RWPE2 (cell line): ENCODE results near the gene C14orf132.

Experiments
- ATAC-seq: fragments of 200-7000 bp; cut with Tn5 transposase; 3 replicates; pipeline ENCODE4 v1.9.1; 2021; ENCODE audit warnings: low read depth
- DNase-seq: peaks from one replicate; pipeline ENCODE4 v3.0.0-alpha.2; 2020; ENCODE audit warnings: low spot score
- H3K27ac ChIP-seq: fragments of 450-650 bp; 2 replicates; pipeline ENCODE4 v1.5.1; 2017; ENCODE audit warnings: mild to moderate bottlenecking; ENCODE audit not compliant: poor library complexity, severe bottlenecking
- H3K27me3 ChIP-seq: fragments of 250-450 bp; sonication (Bioruptor Pico); 2 replicates; pipeline ENCODE4 v1.5.1; 2021; ENCODE audit warnings: mild to moderate bottlenecking, moderate library complexity; ENCODE audit not compliant: insufficient read depth, poor library complexity, severe bottlenecking
- H3K36me3 ChIP-seq: fragments of 250-450 bp; sonication (Bioruptor Pico); 2 replicates; pipeline ENCODE4 v1.5.1; 2020; ENCODE audit warnings: low read depth, mild to moderate bottlenecking, moderate library complexity
- H3K4me1 ChIP-seq: fragments of 250-450 bp; sonication (Bioruptor Pico); 2 replicates; pipeline ENCODE4 v1.5.1; 2021; ENCODE audit warnings: mild to moderate bottlenecking, moderate library complexity; ENCODE audit not compliant: insufficient read depth, poor library complexity, severe bottlenecking
- H3K4me3 ChIP-seq: fragments of 250-450 bp; sonication (Bioruptor Pico); 2 replicates; pipeline ENCODE4 v1.5.1; 2021; ENCODE audit warnings: mild to moderate bottlenecking, moderate library complexity; ENCODE audit not compliant: severe bottlenecking
- H3K9me3 ChIP-seq: fragments of 250-450 bp; sonication (Bioruptor Pico); 2 replicates; pipeline ENCODE4 v1.5.1; 2021; ENCODE audit warnings: mild to moderate bottlenecking, moderate library complexity; ENCODE audit not compliant: severe bottlenecking
- TF ChIP-seq, protein P1 (sequence below): fragments of 450-650 bp; IDR thresholded peaks from one replicate; pipeline ENCODE4 v1.5.1; 2017; ENCODE audit warnings: mild to moderate bottlenecking, moderate library complexity; ENCODE audit not compliant: poor library complexity, severe bottlenecking

Gene C14orf132

GRCh38 chr14:96114002-96114401, 74.8 kb downstream of the C14orf132 start:
- H3K27ac ChIP-seq: no peak overlapping the region
- TF ChIP-seq, protein P1, sequence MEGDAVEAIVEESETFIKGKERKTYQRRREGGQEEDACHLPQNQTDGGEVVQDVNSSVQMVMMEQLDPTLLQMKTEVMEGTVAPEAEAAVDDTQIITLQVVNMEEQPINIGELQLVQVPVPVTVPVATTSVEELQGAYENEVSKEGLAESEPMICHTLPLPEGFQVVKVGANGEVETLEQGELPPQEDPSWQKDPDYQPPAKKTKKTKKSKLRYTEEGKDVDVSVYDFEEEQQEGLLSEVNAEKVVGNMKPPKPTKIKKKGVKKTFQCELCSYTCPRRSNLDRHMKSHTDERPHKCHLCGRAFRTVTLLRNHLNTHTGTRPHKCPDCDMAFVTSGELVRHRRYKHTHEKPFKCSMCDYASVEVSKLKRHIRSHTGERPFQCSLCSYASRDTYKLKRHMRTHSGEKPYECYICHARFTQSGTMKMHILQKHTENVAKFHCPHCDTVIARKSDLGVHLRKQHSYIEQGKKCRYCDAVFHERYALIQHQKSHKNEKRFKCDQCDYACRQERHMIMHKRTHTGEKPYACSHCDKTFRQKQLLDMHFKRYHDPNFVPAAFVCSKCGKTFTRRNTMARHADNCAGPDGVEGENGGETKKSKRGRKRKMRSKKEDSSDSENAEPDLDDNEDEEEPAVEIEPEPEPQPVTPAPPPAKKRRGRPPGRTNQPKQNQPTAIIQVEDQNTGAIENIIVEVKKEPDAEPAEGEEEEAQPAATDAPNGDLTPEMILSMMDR: no peak

DNA sequence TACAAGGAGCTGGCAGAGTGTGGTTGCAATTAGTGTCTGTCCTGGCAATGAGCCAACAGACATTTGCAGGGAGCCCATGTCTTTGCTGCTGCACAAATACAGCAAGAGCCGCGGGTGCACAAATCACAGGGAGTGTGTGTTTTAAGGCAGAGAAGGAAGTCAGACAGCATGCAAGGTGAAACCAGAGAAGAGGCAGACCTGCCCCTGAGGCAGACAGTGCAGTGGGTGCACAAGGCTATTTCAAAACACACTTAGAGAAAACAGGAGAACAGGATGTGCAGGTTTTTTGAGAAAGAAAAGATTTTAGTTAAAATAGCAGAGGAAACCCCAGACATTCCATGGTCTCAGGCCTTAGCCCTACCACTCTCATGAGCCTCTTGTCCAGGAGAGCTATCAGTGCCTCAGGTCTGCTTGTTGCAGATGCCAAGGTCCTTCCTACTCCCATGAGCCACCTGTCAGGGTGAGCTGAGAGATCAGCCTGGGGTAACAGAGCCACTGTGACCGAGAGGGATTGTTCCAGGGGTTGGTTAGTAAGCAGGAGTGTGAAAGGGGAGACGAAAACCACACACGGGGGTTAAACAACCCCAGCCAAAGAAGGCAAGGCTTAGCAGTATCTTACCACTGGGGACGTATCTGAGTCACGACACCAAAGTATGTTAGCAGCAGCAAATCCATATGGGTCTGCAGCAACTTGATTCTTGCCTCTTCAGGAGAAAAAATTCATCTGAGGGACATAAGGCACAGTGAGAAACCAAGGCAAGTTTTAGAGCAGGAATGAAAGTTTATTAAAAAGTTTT, 78.1 kb downstream of the C14orf132 start:
- Histone ChIP-seq H3K27ac (no peak overlapping the region), H3K36me3 (no peaks in the 10 kb centered on the region), H3K4me1 (peaks cover 11% of the 10 kb centered on the region), H3K4me3 (no peak overlapping the region), H3K9me3 (peaks cover 14% of the 10 kb centered on the region), H3K27me3 (no peaks in the 10 kb centered on the region)
- TF ChIP-seq, protein P1: no peak
- ATAC-seq: peak; percentile 47
- DNase-seq: no peak

More at GRCh38 chr14:96114002-96114401, 74.8 kb downstream of the C14orf132 start:
- DNase-seq (no peak), ATAC-seq (no peak)
- Histone ChIP-seq H3K9me3 (peaks cover 14% of the 10 kb centered on the region), H3K4me3 (no peak overlapping the region), H3K36me3 (no peaks in the 10 kb centered on the region), H3K4me1 (peaks cover 5% of the 10 kb centered on the region), H3K27me3 (no peaks in the 10 kb centered on the region)

DNA sequence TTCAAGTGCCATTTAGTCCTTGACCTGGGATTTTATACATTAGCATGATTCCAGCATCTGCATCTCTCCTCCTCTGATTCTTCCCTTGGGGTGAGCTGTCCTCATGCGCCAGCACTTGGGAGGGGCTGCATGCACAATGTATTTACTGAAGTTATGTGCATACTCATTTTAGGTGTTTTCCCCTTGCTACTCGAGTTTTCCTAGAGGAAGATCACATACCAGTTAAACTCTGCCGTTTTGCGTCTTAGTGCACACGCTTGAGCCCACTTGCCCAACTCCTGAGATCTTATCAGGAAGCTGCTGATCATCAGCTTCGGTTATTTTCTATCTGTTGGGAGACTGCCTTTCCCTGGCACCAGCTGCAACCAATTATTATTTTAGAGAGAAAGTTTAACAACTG, 78.8 kb downstream of the C14orf132 start:
- H3K36me3 ChIP-seq: no peaks in the 10 kb centered on the region
- peaks cover 14% of the 10 kb centered on the region for H3K4me1 ChIP-seq
- peaks cover 14% of the 10 kb centered on the region for H3K9me3 ChIP-seq
- no peaks in the 10 kb centered on the region for H3K27me3 ChIP-seq
- ATAC-seq: no peak
- DNase-seq: no peak
- no peak overlapping the region for H3K27ac ChIP-seq
- no peak overlapping the region for H3K4me3 ChIP-seq
- TF ChIP-seq, protein P1: no peak

DNA sequence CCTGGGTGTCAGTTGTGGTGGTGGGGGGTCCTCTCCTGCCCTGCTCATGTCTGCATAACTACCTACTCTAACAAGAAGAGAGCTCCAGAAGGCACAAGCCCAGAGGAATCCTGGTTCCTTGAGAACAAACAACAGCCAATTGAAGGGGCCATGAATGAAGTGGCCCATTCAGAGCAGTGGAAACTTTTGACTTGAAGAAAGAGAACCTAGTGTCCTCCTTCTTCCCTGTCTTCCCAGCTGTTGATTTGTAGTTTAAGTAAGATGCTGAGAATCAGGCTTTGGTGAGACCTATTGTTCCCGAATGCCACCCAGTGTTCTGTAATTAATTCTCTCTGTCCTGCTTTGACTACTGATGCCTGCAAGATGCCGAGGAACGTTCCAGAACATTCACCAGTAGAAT, 79.2 kb downstream of the C14orf132 start:
- Histone ChIP-seq H3K9me3 (peaks cover 10% of the 10 kb centered on the region), H3K4me1 (peaks cover 14% of the 10 kb centered on the region), H3K27me3 (no peaks in the 10 kb centered on the region), H3K27ac (no peak overlapping the region), H3K4me3 (no peak overlapping the region), H3K36me3 (no peaks in the 10 kb centered on the region)
- ATAC-seq: no peak
- DNase-seq: no peak
- TF ChIP-seq, protein P1: no peak

GRCh38 chr14:96119947-96120346, 80.8 kb downstream of the C14orf132 start:
- ATAC-seq (no peak), DNase-seq (no peak)
- H3K9me3 ChIP-seq: no peaks in the 10 kb centered on the region
- no peak overlapping the region for H3K27ac ChIP-seq
- TF ChIP-seq, protein P1: no peak
- no peak overlapping the region for H3K4me3 ChIP-seq
- H3K27me3 ChIP-seq: no peaks in the 10 kb centered on the region
- peaks cover 14% of the 10 kb centered on the region for H3K4me1 ChIP-seq
- no peaks in the 10 kb centered on the region for H3K36me3 ChIP-seq
